H7 (cell line): ENCODE results near the gene TMEM164. TPM values are rescaled to one million over a fixed set of nuclear protein-coding genes. Genes with fewer than 3 reads are reported as not detected.

Source experiments
- DNase-seq: peaks from one replicate; pipeline ENCODE4 v3.0.0; 2012
- H3K27me3 ChIP-seq: 2 replicates; pipeline ENCODE4 v1.6.0; 2011; ENCODE audit warnings: mild to moderate bottlenecking, low read length; ENCODE audit not compliant: control insufficient read depth, insufficient read depth
- H3K36me3 ChIP-seq: replicated peaks from 2 replicates; pipeline ENCODE4 v1.5.1; 2011; ENCODE audit warnings: low read length; ENCODE audit not compliant: control insufficient read depth, insufficient read depth
- H3K4me3 ChIP-seq: 2 replicates; pipeline ENCODE4 v1.5.1; 2011; ENCODE audit warnings: low read depth, mild to moderate bottlenecking, control low read depth, low read length, moderate library complexity; ENCODE audit not compliant: insufficient read depth
- total RNA-seq: library from RNA; depleted of rRNA; stranded (reverse); fragments of >200 nt; shearing (Covaris generic); gene quantifications from 2 replicates; pipeline ENCODE4 v1.2.3, GENCODE V29; 2014

TMEM164 gene
- total RNA-seq, 1 experiment from 2014 or later: 36.0 TPM

GRCh38 chrX:110104078-110104477 is 101.2 kb downstream of the TMEM164 start:
- Histone ChIP-seq H3K4me3 (no peak overlapping the region), H3K36me3 (no peaks in the 10 kb centered on the region), H3K27me3 (peaks cover 1% of the 10 kb centered on the region; the same call in 1 of the 2 replicates)
- no peak for DNase-seq

DNA sequence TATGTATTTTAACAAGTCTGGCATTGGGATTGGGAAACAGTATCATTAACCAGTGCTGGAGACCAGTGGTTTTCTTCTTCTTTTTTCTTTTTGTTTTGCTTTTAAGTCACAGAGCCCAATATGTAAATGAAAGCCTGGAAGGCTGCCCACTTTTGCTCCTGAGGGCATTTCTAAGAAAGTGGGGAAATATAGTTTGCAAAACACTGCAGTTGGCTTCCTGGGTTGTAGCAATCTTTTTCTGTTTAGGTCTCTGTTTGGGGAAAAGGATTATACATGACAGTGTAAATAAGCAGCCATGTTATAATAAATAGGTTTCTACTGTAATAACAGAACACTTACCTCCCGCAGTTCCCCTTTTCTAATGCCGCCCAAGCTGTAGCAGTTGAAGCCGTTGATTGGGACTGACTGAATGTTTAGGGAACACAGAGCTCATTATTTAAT is 105.5 kb downstream of the TMEM164 start:
- no peak for DNase-seq
- Histone ChIP-seq H3K4me3 (no peak overlapping the region), H3K27me3 (peaks cover 1% of the 10 kb centered on the region; the same call in 1 of the 2 replicates), H3K36me3 (no peaks in the 10 kb centered on the region)

- no peak overlapping the region for H3K4me3 ChIP-seq
- DNase-seq: no peak
- H3K27me3 ChIP-seq: no peaks in the 10 kb centered on the region
- H3K36me3 ChIP-seq: no peaks in the 10 kb centered on the region; the same call in 1 of the 2 replicates
These were observed 111.4 kb downstream of the TMEM164 start for GRCh38 chrX:110114260-110114776.

DNA sequence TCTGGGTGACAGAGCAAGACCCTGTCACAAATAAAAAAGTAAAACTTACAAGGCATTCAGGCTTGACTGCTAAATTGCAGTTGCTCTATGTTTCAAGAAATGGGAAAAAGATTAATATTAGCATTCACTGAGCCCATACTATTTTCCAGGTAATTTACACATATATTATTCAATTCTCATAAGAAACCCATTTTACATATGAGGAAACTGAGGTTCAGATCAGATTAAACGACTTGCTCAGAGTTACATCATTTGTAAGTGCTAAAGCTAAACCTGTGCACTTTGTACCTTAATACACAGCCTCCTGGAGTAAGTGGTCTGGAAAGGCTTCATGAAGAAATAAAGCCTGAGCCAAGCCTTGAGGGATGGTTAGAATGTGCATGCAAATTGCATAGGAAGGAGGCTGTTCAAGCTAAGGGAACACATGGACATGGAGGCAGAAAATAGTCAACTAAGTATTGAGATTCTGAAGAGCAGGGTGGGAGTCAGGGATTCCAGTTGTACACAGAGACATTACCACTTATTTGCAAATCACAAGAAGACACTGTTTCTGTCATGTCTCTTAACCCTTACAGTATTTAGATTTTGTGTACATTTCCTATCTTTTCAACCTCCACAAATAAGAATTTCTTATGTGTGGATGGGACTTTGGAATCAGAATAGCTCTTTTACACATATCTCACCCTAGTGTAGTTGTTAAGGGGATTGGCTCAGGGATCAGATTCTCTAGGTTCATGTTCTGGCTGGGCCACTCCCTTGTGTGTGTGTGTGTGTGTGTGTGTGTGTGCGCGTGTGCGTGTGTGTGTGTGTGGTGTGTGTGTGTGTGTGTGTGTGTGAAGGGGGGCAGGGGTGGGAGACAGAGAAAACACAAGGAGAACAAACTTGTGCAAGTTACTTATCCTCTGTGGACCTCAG is 113.4 kb downstream of the TMEM164 start:
- no peak for DNase-seq
- no peaks in the 10 kb centered on the region for H3K27me3 ChIP-seq
- no peak overlapping the region for H3K4me3 ChIP-seq
- H3K36me3 ChIP-seq: no peaks in the 10 kb centered on the region; the same call in 1 of the 2 replicates

DNA sequence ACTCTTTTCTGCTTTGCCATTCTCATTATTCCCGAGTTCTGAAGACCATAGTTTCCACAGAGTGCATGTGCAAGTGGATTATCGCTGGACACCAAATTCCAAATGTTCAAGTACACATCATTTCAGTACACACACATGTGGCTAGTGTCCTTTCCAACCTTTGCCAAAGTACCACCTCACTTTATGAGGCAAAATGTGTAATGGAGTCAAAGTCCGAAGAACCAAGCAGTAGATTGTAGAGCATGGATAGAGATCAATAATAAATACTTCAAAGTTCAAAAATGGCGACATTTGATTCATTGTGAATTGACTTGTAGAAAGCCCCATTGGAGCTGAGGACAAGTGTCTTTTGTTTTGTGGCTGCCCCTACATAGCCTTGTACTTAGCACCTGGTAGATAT is 115.6 kb downstream of the TMEM164 start:
- H3K27me3 ChIP-seq: no peaks in the 10 kb centered on the region
- no peak for DNase-seq
- no peak overlapping the region for H3K4me3 ChIP-seq
- no peaks in the 10 kb centered on the region; the same call in 1 of the 2 replicates for H3K36me3 ChIP-seq

GRCh38 chrX:110119480-110119879 is 116.6 kb downstream of the TMEM164 start:
- no peak overlapping the region for H3K4me3 ChIP-seq
- no peaks in the 10 kb centered on the region for H3K36me3 ChIP-seq
- DNase-seq: no peak
- no peaks in the 10 kb centered on the region for H3K27me3 ChIP-seq

DNA sequence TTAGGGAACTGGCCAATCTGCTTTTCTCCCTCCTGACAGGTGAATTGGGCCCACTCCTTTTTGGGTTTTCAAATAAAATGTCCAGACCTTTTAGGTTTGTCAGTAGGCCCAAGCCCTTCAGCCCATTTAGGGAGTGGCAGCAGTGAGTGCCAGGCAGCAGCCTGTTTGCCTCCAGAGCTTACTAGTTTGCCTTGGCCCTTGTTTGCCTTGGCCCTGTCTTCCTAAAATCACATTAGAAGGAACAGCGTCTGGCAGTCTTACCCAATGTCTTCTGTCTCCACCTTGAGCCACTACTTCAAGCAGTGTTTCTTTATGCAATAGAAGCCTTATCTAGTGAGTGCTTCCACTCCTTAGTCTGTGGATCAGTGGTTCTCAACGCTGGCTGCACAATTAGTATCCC is 117.1 kb downstream of the TMEM164 start:
- H3K36me3 ChIP-seq: no peaks in the 10 kb centered on the region
- no peaks in the 10 kb centered on the region for H3K27me3 ChIP-seq
- no peak overlapping the region for H3K4me3 ChIP-seq
- DNase-seq: no peak

GRCh38 chrX:110123331-110123782 is 120.4 kb downstream of the TMEM164 start:
- Histone ChIP-seq H3K27me3 (no peaks in the 10 kb centered on the region), H3K36me3 (no peaks in the 10 kb centered on the region), H3K4me3 (no peak overlapping the region)
- no peak for DNase-seq

DNA sequence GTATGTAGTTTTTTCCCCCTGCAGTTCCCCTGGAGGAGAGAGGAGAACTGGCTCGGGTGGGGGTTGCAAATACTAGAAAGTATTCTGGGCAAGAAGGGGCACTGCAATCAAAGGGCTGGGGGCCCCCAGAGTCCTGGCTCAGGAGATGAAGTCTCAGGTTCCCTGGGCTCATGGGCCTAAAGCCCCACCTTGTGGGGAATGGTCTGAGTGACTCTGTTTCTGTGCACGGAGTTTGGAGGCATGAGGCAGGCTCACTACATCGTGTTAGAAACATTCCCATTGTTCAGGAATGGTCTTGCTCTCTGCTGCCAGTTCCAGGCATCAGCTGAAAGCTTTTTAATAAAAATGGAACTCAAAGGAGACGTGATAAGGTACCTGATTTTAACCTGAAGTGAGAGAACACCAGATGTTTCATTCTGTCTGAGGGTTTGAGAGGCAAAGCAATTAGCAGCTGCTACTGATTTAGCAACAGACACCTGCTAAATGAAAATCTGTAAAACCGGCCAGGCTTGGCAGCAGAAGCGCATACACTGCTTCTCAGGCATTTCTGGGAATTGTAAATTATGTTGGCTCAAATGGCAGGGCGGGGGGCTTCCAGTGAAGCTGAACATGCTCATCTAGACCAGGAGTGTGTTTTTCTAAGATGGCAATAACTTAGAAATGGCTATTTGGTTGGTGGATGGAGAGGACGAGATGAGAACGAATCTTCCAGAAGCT is 122.7 kb downstream of the TMEM164 start:
- DNase-seq: peak; percentile 57

GRCh38 chrX:110131031-110131430 is 128.1 kb downstream of the TMEM164 start:
- Histone ChIP-seq H3K36me3 (no peaks in the 10 kb centered on the region), H3K4me3 (no peak overlapping the region), H3K27me3 (no peaks in the 10 kb centered on the region)
- no peak for DNase-seq

More for the DNA sequence above, 122.7 kb downstream of the TMEM164 start:
- Histone ChIP-seq H3K27me3 (no peaks in the 10 kb centered on the region), H3K4me3 (no peak overlapping the region), H3K36me3 (no peaks in the 10 kb centered on the region)

GRCh38 chrX:110132450-110133114 is 129.7 kb downstream of the TMEM164 start:
- no peaks in the 10 kb centered on the region; the same call in 1 of the 2 replicates for H3K36me3 ChIP-seq
- no peak for DNase-seq

GRCh38 chrX:110133735-110134370 is 130.9 kb downstream of the TMEM164 start:
- Histone ChIP-seq H3K4me3 (no peak overlapping the region), H3K36me3 (no peaks in the 10 kb centered on the region; the same call in 1 of the 2 replicates), H3K27me3 (no peaks in the 10 kb centered on the region)
- DNase-seq: no peak

More at GRCh38 chrX:110132450-110133114, 129.7 kb downstream of the TMEM164 start:
- Histone ChIP-seq H3K4me3 (no peak overlapping the region), H3K27me3 (no peaks in the 10 kb centered on the region)

- DNase-seq: no peak
- Histone ChIP-seq H3K36me3 (no peaks in the 10 kb centered on the region; the same call in 1 of the 2 replicates), H3K27me3 (no peaks in the 10 kb centered on the region), H3K4me3 (no peak overlapping the region)
These were observed 132.7 kb downstream of the TMEM164 start for GRCh38 chrX:110135618-110136017.

GRCh38 chrX:110136136-110136535 is 133.2 kb downstream of the TMEM164 start:
- DNase-seq: no peak
- Histone ChIP-seq H3K27me3 (no peaks in the 10 kb centered on the region), H3K36me3 (no peaks in the 10 kb centered on the region; the same call in 1 of the 2 replicates), H3K4me3 (no peak overlapping the region)
